Peyer's patch (tissue), 4 donors: ENCODE measurements around the gene HVCN1. TPM values are rescaled to one million over a fixed set of nuclear protein-coding genes. Genes with fewer than 3 reads are reported as not detected.
A peak's percentile ranks its signal among the peaks of the same experiment; 100 is the strongest.

Experiments
- DNase-seq, 3 donors: peaks; one replicate each; pipeline ENCODE4 v3.0.0-alpha.2; 2017 to 2019
- H3K27ac ChIP-seq, 4 donors: fragments of 200-600 bp; sonication (generic); one replicate each; pipeline ENCODE4 v1.5.1; 2016 to 2019
- H3K27me3 ChIP-seq, 2 donors: fragments of 200-600 bp; sonication (generic); one replicate each; pipeline ENCODE4 v1.5.1; 2019
- H3K36me3 ChIP-seq, 3 donors: fragments of 200-600 bp; sonication (generic); one replicate each; pipeline ENCODE4 v1.5.1; 2016 to 2019
- H3K4me1 ChIP-seq, 4 donors: fragments of 200-600 bp; sonication (generic); one replicate each; pipeline ENCODE4 v1.5.1; 2016 to 2019
- H3K4me3 ChIP-seq, 4 donors: fragments of 200-600 bp; sonication (generic); 1 replicate in 3 of 4; 2 replicates in 1 of 4; pipeline ENCODE4 v1.5.1; 2016 to 2019; ENCODE audit warnings: mild to moderate bottlenecking in 1 of 4
- H3K9me3 ChIP-seq, 4 donors: fragments of 200-600 bp; sonication (generic); one replicate each; pipeline ENCODE4 v1.5.1; 2016 to 2019; ENCODE audit warnings: mild to moderate bottlenecking in 1 of 4
- CTCF ChIP-seq, 6 experiments: fragments of 450-650 bp in 4 of 6; fragments of 200-600 bp in 2 of 6; sonication (generic) in 1 of 6; IDR thresholded peaks; one replicate each; pipeline ENCODE4 v1.5.1; 2017 to 2019; ENCODE audit warnings: antibody characterized with exemption in 6 of 6, mild to moderate bottlenecking in 3 of 6, moderate library complexity in 1 of 6
- POLR2A ChIP-seq, 2 donors: fragments of 450-650 bp; IDR thresholded peaks; one replicate each; pipeline ENCODE4 v1.5.1; 2017; ENCODE audit warnings: antibody characterized with exemption in 2 of 2, mild to moderate bottlenecking in 2 of 2, moderate library complexity in 2 of 2
- total RNA-seq, 4 donors: library from RNA; depleted of rRNA; stranded (reverse); fragments of >200 nt; gene quantifications; one replicate each; pipeline ENCODE4 v1.1.0, GENCODE V29; 2016

HVCN1 gene
- total RNA-seq, 4 donors from 2014 or later, result 2.6 to 16.5 (median 4.7) TPM

GRCh38 chr12:110640275-110641025, 48.5 kb downstream of the HVCN1 start:
- no peak for TF ChIP-seq CTCF (IDR thresholded peaks at IDR 0.05)
- TF ChIP-seq POLR2A (IDR thresholded peaks at IDR 0.05), result no peak
- Histone ChIP-seq H3K27ac (peak overlapping the region in 2 of 4 donors; percentile 12 to 16), H3K4me3 (no peak overlapping the region), H3K4me1 (no peaks in the 10 kb centered on the region), H3K9me3 (no peaks in the 10 kb centered on the region), H3K27me3 (no peaks in the 10 kb centered on the region), H3K36me3 (no peaks in the 10 kb centered on the region)
- no peak for DNase-seq

DNA sequence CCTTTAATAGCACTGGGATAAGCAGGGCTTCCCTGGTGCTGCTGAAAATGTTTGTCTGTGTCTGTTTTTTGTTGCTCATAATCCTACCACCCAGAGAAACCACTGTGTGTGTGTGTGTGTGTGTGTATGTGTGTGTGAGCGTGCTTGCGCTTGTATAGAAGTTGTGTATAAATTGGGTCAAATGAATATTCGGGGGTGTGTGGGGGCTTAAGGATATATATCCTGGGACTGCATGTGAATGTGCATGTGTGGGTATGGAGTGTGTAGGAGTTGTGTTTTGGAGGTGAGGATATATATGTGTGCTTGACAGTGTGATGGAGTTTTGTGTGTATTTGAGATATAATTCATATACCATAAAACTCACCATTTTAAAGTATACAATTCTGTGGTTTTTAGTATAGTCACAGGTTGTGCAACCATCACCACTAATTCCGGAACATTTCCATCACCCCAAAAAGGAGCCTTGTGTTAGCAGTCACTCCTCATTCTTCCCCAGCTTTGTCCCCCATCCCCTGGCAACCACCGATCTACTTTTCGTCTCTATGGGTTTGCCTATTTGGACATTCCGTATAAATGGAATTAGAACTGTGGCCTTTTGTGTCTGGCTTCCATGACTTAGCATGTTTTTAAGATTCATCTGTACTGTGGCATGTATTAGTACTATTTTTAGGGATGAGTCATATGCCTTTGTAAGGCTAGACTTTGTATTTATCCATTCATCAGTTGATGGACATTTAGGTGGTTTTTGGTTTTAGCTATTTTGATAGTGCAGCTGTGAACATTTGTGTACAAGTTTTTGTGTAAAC, 49.4 kb downstream of the HVCN1 start:
- peak overlapping the region in 2 of 4 donors; percentile 36 to 46 for H3K27ac ChIP-seq
- TF ChIP-seq CTCF (IDR thresholded peaks at IDR 0.05), result no peak
- no peak for TF ChIP-seq POLR2A (IDR thresholded peaks at IDR 0.05)
- H3K27me3 ChIP-seq, result no peaks in the 10 kb centered on the region
- no peaks in the 10 kb centered on the region for H3K9me3 ChIP-seq
- no peak for DNase-seq
- no peak overlapping the region for H3K4me3 ChIP-seq
- no peaks in the 10 kb centered on the region for H3K4me1 ChIP-seq
- no peaks in the 10 kb centered on the region for H3K36me3 ChIP-seq

DNA sequence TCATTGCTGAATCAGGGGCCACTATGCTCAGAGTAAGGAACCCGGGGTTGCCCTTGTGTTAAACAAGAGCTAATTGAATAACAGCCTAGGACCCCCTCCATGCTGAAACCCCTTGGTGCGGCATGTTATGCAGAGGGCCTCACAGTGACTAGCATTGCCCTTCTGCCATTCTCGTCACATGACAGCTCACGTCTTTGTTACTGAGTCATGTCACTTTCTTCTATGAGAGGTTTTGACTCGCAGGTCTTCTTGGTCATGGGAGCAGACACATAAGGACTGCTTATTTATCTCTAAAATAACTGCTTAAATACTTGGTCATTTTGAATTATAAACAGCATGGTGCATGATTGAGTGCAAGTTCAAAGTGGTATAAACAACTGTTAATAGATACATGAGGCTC, 50.1 kb downstream of the HVCN1 start:
- H3K4me3 ChIP-seq, result no peak overlapping the region
- no peaks in the 10 kb centered on the region for H3K27me3 ChIP-seq
- H3K9me3 ChIP-seq, result no peaks in the 10 kb centered on the region
- no peak for TF ChIP-seq POLR2A (IDR thresholded peaks at IDR 0.05)
- no peak for TF ChIP-seq CTCF (IDR thresholded peaks at IDR 0.05)
- no peak for DNase-seq
- no peaks in the 10 kb centered on the region for H3K4me1 ChIP-seq
- H3K36me3 ChIP-seq, result no peaks in the 10 kb centered on the region
- peak overlapping the region in 3 of 4 donors; percentile 27 to 46 (median 36) for H3K27ac ChIP-seq

- no peaks in the 10 kb centered on the region for H3K36me3 ChIP-seq
- H3K27ac ChIP-seq, result peak overlapping the region in 2 of 4 donors; percentile 27 to 46
- TF ChIP-seq POLR2A (IDR thresholded peaks at IDR 0.05), result no peak
- TF ChIP-seq CTCF (IDR thresholded peaks at IDR 0.05), result no peak
- H3K9me3 ChIP-seq, result no peaks in the 10 kb centered on the region
- peak in 1 of 3 donors; percentile 49 for DNase-seq
- H3K4me3 ChIP-seq, result no peak overlapping the region
- no peaks in the 10 kb centered on the region for H3K27me3 ChIP-seq
- no peaks in the 10 kb centered on the region for H3K4me1 ChIP-seq
Observed at GRCh38 chr12:110637869-110638441, 51.0 kb downstream of the HVCN1 start.

DNA sequence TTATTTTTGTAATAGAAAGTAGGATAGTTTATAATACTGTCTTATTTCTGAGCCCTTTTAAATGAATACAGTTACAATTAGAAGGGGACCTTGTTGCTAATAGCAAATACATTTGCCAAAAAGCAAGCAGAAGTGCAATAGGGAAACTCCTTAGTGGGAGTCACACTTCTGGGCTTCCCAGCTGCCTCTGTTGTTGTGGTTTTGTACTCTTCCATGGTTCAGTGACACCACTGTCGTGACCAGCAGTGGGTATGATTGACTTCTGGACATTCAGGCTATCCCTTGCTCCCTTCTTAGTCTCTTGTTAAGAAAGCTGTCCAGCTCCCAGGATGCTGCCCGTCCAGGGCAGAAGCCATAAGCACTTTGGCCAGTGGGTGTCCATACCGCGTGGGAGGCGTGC, 52.4 kb downstream of the HVCN1 start:
- DNase-seq, result no peak
- TF ChIP-seq POLR2A (IDR thresholded peaks at IDR 0.05), result no peak
- TF ChIP-seq CTCF (IDR thresholded peaks at IDR 0.05), result no peak
- no peaks in the 10 kb centered on the region for H3K27me3 ChIP-seq
- H3K27ac ChIP-seq, result no peak overlapping the region
- no peaks in the 10 kb centered on the region for H3K4me1 ChIP-seq
- no peaks in the 10 kb centered on the region for H3K9me3 ChIP-seq
- no peaks in the 10 kb centered on the region for H3K36me3 ChIP-seq
- H3K4me3 ChIP-seq, result no peak overlapping the region
